Ovary (tissue), 9 donors: Measurements from ENCODE around the gene DRD5. TPM values are rescaled to one million over a fixed set of nuclear protein-coding genes. Genes with fewer than 3 reads are reported as not detected.

Source experiments
- DNase-seq, 5 donors: peaks; one replicate each; pipeline ENCODE4 v3.0.0-alpha.2; 2019 to 2020
- H3K27ac ChIP-seq, 2 donors: fragments of 200-600 bp; one replicate each; pipeline versions ENCODE4 v1.5.1 to v1.8.0; 2019 to 2022
- H3K27me3 ChIP-seq: fragments of 200-600 bp; one replicate; pipeline ENCODE4 v1.8.0; 2022
- H3K36me3 ChIP-seq: fragments of 200-600 bp; sonication (generic); one replicate; pipeline ENCODE4 v1.5.1; 2019
- H3K4me1 ChIP-seq: one replicate; pipeline ENCODE4 v1.8.1; 2013; ENCODE audit warnings: mild to moderate bottlenecking, moderate library complexity; ENCODE audit not compliant: insufficient read depth
- H3K4me3 ChIP-seq: fragments of 200-600 bp; sonication (generic); one replicate; pipeline ENCODE4 v1.5.1; 2017
- H3K9me3 ChIP-seq, 2 donors: fragments of 200-600 bp in 1 of 2; sonication (generic) in 1 of 2; one replicate each; pipeline versions ENCODE4 v1.5.1 to v1.8.1; 2013 to 2019; ENCODE audit warnings: mild to moderate bottlenecking in 1 of 2, moderate library complexity in 1 of 2
- CTCF ChIP-seq, 3 donors: fragments of 450-650 bp in 2 of 3; fragments of 200-600 bp in 1 of 3; IDR thresholded peaks; one replicate each; pipeline versions ENCODE4 v1.5.1 to v1.8.0; 2016 to 2022; ENCODE audit warnings: antibody characterized with exemption in 3 of 3, mild to moderate bottlenecking in 1 of 3
- EP300 ChIP-seq: sonication (generic); formaldehyde crosslinking; IDR thresholded peaks from one replicate; pipeline ENCODE4 v1.6.1; 2017; ENCODE audit warnings: antibody characterized with exemption
- POLR2A ChIP-seq: fragments of 450-650 bp; IDR thresholded peaks from one replicate; pipeline ENCODE4 v1.6.1; 2017; ENCODE audit warnings: antibody characterized with exemption, mild to moderate bottlenecking, moderate library complexity
- WGBS, 3 donors: extraction: QIAGEN DNeasy Blood & Tissue Kit in 1 of 3; methylation state at CpG; one replicate each; pipeline versions ENCODE4 v1.1.5 to v1.1.7; 2013 to 2017; 5-methylcytosine and 5-hydroxymethylcytosine counted together
- intact Hi-C, 4 donors: fragments of 100-400 bp; cut with DNase I; formaldehyde crosslinking; loops; one replicate each; pipeline versions ENCODE4 v1.11.0 to v1.15.1; 2022 to 2023
- polyA plus RNA-seq, 2 donors: library from polyadenylated mRNA; stranded (reverse); fragments of 200-250 nt in 1 of 2; fragments of 350-450 nt in 1 of 2; fragmentation: Illumina TruSeq in 1 of 2; extraction: RNeasy Lipid Tissue Mini Kit (QIAGEN cat#74804) in 1 of 2; gene quantifications; one replicate each; pipeline ENCODE4 v1.2.3, GENCODE V29; 2013 to 2014
- small RNA-seq: library from RNA; depleted of rRNA; stranded (forward); fragments of <200 nt; gene quantifications from one replicate; pipeline ENCODE3, GENCODE V24; 2016
- total RNA-seq, 7 donors: library from RNA; depleted of rRNA in 2 of 7; stranded (reverse); fragments of >200 nt in 2 of 7; fragmentation: NEBNext Ultra II Directional in 3 of 7; extraction: Animal tissue kit (Norgen Biotek cat#: 25700) in 3 of 7; gene quantifications; one replicate each; pipeline versions ENCODE4 v1.1.0 to v1.2.4, GENCODE V29; 2016 to 2023
- donor health status: DM: no; HTN: no; CAD: no; lungs with moderate emphysema.
- donor health status: DM: no; HTN: no; CAD: no.
- donor health status: Bipolar disorder and iron deficiency.
- donor health status: DM: yes; HTN: yes; CAD: no.
- donor health status: DM: no; HTN: no; CAD: no.
- donor health status: DM: yes; HTN: yes; CAD: no.

The DRD5 gene
- total and polyA plus RNA-seq, 9 donors, result 0.12 TPM; not detected in 8

DNA sequence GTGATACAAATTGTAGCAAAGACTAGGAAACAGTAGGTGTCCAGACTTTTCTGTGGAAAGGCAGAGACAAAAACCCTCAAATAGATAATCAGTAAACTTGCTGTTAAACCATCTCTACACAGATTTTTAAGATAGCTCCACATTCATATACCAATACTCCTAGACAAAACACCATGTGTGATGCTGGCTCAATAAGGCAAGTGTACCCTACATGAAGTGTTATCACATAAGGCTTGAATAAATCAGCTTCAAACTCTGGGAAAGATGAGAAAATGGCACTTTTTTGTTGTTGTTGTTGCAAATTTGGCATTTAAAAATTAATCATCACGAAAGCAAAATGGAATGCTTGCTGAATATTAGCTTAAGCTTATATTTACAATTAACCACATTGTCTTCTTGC lies 45.1 kb downstream of the DRD5 start:
- H3K27me3 ChIP-seq, result no peaks in the 10 kb centered on the region
- no peaks in the 10 kb centered on the region for H3K4me1 ChIP-seq
- intact Hi-C loops, result no loop called here
- WGBS, 3 donors, result 86 to 91% (median 90%) methylated on average over 1 of the region's 1 CpG
- TF ChIP-seq EP300 (no peak), POLR2A (no peak), CTCF (IDR thresholded peaks at IDR 0.05) (no peak)
- no peaks in the 10 kb centered on the region for H3K36me3 ChIP-seq
- no peak for DNase-seq
- H3K9me3 ChIP-seq, result no peaks in the 10 kb centered on the region
- H3K27ac ChIP-seq, result no peak overlapping the region
- no peak overlapping the region for H3K4me3 ChIP-seq

GRCh38 chr4:9832640-9833039 lies 51.2 kb downstream of the DRD5 start:
- Histone ChIP-seq H3K4me3 (no peak overlapping the region), H3K4me1 (no peaks in the 10 kb centered on the region), H3K36me3 (no peaks in the 10 kb centered on the region), H3K9me3 (no peaks in the 10 kb centered on the region), H3K27ac (no peak overlapping the region), H3K27me3 (no peaks in the 10 kb centered on the region)
- no peak for TF ChIP-seq CTCF (IDR thresholded peaks at IDR 0.05)
- no peak for TF ChIP-seq POLR2A
- no peak for TF ChIP-seq EP300
- 62 to 77% (median 71%) methylated on average over 2 of the region's 2 CpGs for WGBS, 3 donors
- intact Hi-C loops, result no loop called here
- DNase-seq, result no peak

GRCh38 chr4:9833421-9833820 lies 52.0 kb downstream of the DRD5 start:
- H3K9me3 ChIP-seq, result no peaks in the 10 kb centered on the region
- intact Hi-C loops, result no loop called here
- WGBS, 3 donors, result 94 to 95% (median 94%) methylated on average over 5 of the region's 5 CpGs

More at GRCh38 chr4:9833421-9833820, 52.0 kb downstream of the DRD5 start:
- no peak overlapping the region for H3K4me3 ChIP-seq
- no peaks in the 10 kb centered on the region for H3K36me3 ChIP-seq
- TF ChIP-seq CTCF (IDR thresholded peaks at IDR 0.05) (no peak), POLR2A (no peak), EP300 (no peak)
- no peaks in the 10 kb centered on the region for H3K27me3 ChIP-seq
- no peaks in the 10 kb centered on the region for H3K4me1 ChIP-seq
- no peak overlapping the region for H3K27ac ChIP-seq
- no peak for DNase-seq

Small RNA genes lying within 50 kb of the gene (small RNA-seq; reads per million reads assigned to genes)
- not detected for gene RNA5SP154

Other genes with a start within 250 kb of the DRD5 start
- gene SLC2A9, start 239.9 kb downstream of the DRD5 start, total RNA-seq, result 10 to 100 TPM in 1 of 7 donors, 1 to 10 TPM in 6; 1.2 to 10.1 (median 5.0) TPM
- gene SLC2A9, start 239.9 kb downstream of the DRD5 start, polyA plus RNA-seq, result 1 to 10 TPM; 2.5 TPM